ENCODE measurements around the gene DCBLD1.

The DCBLD1 gene

DNA sequence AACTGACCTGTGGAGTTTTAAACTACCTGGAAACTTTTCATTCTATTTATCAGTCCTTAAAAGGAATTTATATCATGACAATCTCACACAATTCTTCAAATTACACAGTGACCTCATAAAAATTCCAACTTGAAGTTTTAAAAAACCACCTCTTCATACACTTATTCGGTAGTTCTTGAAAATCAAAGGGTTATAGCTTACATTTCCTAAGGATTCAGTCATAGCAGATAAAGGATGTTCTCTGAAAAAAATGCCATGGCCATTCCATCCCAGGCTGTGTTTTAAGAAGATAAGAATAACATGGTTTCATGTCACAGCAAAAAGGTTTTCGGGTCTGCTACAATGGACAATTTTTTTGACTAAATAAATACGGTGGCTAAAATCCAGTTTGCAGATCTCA lies 78.7 kb downstream of the DCBLD1 start:
- DNase-seq, result no peak

DNA sequence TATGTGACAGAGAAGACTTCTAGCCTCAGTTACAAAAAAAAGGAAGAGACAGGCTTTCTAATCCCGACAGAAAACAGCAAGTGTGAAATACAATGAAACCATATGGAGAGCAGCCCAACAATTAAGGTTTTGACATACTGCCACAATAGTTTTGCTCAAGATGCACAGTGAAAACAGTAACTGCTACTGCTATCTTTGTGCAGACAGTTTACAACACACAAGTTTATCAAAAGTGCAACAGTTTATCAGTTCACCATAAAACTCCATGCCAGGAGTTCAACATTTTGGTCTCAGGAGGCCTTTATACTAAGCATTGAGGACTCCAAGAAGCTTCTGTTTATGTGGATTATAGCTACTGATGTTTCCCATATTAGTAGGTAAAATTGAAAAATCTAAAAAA lies 82.2 kb downstream of the DCBLD1 start:
- DNase-seq, result no peak

DNA sequence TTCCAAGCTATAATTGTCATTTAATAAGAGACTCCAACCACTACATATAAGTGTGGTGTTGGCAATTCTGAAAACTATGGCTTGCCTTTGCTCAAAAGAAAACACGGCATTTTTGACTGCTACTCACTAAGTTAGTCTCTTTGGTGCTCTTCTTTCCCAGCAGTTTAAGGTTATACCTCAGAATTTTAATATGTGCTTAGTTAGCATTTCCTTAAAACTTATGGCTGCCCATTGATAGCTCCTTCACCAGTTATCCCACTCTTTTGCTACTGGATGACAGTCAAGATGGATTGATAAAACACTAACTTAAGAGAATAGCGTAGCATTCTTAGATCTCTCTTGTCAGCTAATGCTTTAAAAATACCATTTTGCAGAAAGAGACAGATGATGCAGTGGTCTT lies 85.8 kb downstream of the DCBLD1 start:
- no peak for DNase-seq

DNA sequence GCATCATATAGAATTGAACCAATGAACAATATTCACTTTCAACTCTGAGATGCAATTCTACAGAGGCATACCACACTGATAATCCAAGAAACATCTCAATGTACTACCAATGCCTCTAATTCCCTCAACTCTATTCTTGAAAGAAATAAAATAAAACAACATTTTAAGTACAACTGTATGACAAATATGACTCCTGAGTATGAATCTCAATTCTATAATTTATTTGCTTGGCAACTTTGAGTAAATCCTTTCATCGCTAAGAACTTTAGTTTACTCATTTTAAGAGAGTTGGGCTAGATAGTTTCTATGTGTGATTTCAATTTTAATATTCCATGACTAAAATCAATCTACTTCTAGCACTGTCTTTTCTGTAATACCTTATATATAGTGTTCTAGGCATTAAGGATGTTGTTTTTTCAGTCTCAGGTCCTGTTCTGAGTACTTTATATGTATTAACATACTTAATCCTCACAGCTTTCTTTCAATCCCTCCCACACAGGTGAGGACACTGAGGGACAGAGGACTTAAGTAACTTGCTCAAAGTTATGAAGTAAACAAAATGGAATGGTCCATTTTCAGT lies 86.4 kb downstream of the DCBLD1 start:
- DNase-seq, result no peak

DNA sequence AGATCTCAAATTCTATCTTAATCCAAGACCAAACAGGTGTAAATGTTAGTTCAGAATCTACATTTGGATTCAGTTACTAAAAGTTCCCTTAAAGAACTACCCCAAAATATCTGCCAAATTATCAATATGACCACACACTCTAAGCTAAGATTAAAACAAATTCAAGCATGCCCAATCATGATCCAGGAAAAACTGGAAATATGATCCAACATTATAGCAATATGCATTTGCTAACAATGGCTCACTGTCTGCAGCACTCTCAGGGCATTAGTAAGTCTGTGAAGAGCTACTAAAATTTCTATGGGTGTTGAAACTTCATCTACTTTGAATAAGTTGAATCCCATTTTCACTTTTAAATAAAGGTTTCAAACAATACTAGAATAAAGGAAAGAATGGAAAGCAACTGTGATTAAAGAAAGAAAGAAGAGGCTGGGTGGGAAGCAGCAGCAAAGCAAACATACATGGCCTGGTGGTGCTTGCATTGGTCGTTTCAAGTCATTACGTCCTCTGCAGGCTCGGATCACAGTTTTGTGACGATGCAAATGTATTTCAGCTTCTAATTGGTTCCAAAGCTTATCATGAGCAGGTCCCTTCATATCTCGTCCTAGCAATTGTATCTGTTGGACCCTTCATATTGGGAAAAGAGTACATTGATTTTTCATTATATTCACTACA lies 90.7 kb downstream of the DCBLD1 start:
- no peak for DNase-seq

DNA sequence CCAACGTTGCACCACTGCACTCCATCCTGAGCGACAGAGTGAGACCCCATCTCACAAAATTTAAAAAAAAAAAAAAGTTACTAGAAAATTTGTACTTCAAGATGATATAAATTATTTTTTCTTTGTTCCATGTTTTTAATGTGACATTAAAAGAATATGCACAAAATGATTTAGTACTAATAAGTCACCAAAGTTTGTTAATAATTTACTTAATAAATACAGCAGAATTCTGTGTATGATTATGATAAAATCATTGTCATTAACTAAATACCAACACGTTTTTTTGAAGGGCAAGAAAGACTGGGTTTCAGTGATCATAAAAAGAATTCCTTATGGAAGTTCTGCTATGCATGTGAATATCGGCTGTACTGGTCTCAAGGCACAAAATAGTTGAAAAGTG lies 91.7 kb downstream of the DCBLD1 start:
- no peak for DNase-seq

DNA sequence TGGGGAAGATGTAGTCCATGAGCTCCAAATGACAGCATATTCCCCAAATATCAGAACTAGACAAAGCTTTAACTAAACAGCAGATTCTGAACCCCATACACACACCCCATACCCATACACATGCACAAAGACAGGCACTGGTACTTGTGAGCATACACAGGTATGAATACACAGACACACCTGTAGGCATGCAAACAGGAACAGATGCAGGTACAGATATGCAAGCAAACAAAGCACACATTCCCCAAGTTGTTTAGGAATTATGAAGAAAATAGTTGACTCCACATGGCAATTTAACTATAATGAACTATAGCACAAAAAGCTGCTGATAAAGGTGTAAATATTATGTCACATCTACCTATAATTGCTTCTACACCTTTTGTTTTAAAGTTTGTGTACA lies 103.2 kb downstream of the DCBLD1 start:
- DNase-seq, result no peak

DNA sequence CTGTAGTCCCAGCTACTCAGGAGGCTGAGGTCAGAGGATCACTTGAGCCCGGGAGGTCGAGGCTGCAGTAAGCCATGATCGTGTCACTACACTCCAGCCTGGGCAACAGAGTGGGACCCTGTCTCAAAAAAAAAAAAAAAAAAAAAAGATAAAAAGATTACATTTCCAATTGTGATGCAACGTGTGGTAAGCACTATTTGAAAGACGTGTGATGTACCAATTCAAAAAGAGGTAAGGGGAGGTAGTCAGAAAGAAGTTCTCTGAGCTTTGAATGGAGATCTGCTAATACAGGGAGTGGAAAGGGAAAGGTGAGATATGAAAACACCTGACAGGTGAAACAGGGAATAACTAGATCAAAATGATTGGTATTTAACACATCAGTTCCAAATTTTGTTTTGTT lies 108.0 kb downstream of the DCBLD1 start:
- no peak for DNase-seq

DNA sequence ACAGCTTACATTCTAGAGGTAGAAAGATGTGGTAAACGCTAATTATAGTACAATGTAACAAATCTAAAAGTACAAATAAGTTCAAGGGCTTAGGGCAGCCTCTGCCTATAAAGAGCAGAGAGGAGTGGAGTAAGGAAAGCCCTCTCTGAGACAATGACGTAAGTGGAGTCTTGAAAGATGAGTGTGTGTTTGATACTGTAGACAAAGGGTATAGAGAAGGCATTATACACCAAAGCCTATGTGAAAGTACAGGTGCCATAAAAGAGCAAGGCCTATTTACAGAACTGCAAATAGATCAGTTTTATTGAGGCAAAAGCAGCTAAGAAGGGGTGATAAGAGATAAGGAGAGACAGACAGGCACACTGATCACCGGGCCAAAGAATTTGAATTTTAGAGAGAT lies 108.9 kb downstream of the DCBLD1 start:
- no peak for DNase-seq

DNA sequence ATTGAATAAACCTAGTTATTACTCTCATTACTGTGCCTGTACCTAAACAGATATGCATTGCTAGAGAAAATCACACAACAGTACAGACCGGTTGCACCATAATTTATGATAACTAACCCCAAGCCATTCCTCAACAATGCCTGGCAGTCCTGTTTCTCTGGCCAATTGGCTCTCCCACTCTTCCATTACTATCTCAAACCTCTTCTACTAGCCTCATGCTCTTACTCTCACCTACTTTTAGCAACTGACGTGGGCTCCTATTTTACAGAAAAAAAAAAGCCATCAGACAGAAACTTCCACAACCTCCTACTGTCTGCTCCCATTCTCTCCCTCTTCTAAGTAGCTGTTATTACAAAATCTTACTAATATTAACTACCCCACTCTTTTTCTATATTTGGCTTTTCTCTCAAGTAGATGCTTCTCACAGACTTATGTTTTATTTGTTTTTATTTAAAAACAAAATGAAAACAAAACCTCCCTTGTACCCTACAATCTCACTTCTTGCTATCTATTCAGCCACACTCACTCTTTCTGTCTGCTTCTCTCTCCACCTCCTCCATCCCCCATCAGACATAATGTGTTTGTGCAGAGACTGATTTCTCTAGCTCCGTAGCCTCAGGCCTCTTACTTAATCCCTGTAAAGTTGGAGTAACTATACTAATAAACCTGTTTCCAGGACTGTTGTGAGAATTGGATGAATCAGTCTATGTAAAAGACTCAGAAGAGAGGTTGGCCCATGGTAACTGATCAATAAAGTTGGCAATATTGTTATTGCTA lies 110.7 kb downstream of the DCBLD1 start:
- no peak for DNase-seq

DNA sequence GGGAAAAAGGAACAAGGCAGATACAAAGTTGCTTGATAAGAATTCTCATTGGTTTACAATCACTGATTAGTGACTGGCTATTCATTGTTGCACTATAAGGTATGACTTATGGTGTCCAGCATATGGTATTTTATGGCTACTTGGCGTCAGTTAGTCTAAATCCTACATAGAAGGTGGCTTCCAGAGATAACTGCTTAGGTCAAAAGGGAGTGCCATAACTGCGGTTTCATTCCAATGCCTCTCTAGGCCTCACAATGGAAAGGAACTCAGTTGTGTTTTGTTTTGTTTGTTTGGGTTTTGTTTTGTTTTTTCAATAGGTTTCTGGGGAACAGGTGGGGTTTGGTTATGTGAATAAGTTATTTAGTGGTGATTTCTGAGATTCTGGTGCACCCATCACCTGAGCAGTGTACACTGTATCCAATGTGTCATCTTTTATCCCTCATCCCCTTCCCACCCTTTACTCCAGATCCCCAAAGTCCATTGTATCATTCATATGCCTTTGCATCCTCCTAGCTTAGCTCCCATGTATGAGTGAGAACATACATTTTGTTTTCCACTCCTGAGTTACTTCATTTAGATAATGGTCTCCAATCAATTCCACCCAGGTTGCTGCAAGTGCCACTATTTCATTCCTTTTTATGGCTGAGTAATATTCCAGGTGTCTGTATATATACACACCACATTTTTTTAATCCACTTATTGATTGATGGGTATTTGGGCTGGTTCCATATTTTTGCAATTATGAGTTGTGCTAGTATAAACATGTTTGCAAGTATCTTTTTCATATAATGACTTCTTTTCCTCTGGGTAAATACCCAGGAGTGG lies 112.8 kb downstream of the DCBLD1 start:
- DNase-seq, result no peak

DNA sequence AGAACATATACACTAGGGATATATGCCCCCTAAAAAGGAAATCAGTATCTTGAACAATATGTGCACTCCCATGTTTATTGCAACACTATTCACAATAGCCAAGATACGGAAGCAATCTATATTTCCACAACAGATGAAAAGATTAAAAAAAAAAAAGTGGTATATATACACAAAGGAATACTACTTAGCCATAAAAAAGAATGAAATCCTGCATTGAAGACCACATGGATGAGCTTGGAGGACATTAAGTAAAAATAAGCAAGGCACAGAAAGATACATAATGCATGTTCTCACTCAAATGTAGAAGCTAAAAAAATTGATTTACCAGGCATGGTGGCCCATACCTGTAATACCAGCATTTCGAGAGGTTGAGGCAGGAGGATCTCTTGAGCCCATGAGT lies 115.3 kb downstream of the DCBLD1 start:
- DNase-seq, result no peak

Measured in NCI-H82 (cell line).